GM19023 (cell line): Measurements from ENCODE around the gene PPP1R37.
"Not testable (repeated sequence)": the region's sequence is repeated elsewhere in the genome, so short reads cannot be mapped to it uniquely, and the experiment has no call there.

Experiments
- ATAC-seq: cut with Tn5 transposase; IDR thresholded peaks from one replicate; pipeline ENCODE4 v1.9.1; 2021; ENCODE audit warnings: mild to moderate bottlenecking, moderate library complexity; ENCODE audit not compliant: unreplicated experiment

Gene PPP1R37

DNA sequence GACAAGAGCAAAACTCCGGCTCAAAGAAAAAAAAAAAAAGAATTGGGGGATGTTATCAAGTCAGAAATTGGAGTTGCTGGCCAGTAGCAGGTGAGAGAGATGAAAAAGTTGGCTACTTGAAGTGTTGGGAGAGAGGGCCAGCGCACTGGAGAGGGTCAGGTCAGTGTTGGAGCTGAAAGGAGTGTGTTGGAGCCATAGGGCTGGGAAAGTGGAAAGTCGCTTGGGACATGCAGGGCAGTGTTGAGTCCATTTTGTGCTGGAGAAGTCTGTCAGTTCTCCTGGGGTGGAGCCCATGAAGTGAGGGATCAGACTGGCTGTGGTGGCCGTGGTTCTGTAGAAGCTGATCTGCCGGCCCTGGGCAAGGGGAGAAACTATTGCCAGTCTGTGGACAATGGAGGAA is 1.7 kb downstream of the PPP1R37 start:
- ATAC-seq = no peak

DNA sequence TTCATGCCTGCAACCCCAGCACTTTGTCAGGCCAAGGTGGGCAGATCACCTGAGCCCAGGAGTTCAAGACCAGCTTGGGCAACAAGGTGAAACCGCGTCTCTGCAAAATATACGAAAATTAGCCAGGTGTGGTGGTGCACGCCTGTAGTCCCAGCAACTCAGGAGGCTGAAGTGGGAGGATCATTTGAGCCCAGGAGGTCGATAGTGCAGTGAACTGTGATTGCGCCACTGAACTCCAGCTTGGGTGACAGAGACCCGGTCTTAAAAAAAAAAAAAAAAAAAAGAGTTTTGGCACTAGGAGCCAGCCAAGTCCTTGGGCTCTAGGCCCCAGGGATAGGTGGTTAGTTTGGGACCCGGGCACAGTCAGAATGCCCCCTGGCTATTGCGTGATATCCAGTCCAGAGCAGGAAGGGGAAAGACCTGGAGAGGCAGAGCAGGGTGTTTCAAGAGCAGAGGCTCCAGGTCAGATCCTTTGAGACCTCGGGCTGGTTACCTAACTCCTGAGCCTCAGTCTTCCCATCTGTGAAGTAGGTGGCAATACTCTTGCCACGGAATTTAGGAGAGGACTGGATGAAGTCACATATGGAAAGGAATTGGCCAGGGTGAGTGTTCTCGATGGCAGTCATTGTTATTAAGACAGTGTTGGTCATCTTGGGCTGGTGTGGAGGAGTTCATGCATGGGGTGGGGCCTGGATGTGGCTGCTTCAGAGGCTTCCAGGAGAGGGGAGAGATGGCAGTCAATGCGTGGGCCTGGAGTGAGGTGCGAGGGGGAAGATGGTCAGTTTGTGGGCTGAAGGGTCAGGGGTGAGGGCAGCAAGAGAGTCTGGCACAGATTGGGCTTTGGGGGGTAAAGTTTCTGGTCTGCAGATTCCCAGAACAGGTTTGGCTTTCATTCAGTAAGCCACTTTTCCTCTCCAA is 2.8 kb downstream of the PPP1R37 start:
- ATAC-seq = no peak

DNA sequence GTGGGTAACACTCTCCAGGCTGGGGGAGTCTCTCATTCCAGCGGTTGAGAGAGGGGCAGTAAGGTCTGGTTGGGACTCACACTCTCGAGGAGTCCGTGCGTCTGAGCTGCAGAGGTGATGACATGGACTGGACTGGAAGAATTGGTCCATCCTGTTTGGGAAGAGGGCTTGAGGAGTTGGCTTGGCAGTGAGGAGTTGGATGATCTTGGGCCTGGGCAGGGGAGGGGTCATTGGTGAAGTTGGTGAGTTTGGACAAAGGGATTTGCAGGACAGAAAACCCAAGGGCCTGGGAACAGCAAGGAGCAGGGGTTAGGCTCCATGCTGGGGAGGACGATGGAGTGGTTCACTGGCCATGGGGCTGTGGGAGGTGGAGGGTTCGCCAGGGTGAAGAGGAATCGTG is 3.7 kb downstream of the PPP1R37 start:
- ATAC-seq = no peak

DNA sequence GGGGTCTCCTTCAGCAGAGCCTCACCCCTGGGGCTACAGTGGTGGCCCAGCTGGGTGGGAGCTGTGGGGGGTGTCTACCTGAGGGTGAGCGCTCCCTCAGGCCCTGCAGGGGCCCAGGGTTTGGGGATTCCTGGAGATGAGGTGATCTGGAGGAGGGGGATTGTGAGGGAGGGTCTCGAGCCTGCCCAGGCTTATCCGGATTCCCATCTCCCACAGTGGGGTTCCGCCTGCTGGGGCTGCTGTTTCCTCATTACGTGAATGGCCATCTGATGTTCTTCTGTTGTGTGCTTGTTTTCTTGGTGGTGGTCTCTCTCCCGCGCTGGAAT is 4.4 kb downstream of the PPP1R37 start:
- no peak for ATAC-seq

DNA sequence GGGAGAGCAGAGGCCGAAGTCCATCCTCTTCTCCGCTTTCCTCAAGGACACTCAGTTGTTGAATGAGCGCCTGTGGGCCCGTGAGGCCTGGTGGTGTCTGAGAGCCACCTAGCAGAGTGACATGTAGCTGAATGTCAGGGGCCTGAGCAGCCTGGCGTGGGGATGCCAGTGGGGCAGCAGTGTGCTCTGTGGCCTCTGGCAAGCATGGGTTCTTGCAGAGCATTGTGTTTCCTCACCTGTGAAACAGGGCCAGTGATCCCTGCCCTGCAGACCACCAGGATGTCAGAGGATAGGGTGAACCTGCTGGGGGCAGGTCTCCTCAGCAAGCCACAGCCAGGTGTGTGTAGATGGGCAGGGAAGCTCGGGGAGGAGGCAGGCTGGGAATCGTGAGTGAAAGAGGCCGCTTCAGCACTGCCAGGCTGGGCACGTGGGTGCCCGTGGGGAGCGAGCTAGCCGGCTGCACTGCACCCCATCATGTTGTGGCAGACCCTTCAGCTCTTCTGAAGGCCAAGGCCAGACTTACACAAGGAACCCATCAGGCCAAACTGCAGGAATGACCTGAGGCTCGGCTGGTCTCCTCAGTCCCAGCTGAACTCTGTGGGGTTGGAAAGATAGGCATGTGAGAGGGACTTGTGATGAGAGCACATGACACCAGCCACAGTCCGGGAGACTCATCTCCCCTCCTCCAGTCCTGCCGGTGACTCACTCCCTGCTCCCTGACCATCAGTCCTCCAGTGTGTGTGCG is 5.0 kb downstream of the PPP1R37 start:
- no peak for ATAC-seq

DNA sequence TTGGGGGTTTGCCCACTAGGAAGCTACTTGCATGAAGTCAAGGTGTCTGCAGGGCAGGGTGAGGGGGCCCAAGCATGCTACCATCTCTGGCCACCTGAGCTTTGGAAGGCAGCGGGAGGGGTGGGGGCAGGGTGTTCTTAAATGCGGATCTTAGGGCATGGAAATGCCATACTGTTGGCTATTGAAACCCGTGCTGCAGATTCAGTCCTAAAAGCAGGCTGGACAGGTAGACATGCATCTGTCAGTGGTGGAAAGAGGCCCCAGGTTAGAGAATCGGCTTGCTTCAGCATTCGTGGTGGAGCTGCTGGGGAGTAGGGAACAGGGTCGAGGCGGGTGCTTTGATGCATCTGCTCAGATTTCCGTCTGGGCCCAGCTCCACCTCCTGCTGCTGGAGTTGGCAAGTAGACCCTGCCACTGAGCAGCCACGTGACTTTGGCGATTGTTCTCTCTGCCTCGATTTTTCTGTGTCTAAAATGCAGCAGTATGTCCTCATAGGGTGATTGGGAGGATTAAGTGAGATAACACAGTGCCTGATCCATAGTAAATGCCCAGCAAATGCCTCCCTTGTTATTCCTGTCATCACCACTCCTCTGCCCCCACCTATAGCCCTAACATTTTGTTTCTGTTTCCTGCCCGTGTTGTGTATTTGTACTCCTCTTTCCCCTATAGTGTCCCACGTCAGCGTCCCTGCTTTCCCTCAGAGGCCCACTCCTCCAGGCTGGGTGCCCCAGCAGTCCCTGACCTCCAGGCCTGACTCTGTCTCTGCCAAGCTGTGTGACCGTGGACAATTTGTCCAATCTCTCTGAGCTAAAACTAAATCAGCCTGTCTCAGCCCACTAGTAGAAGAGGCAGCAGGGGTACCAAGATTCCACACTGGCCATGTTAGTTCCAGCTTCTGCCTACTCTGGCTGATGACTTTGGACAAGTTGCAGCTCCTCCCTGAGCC is 5.8 kb downstream of the PPP1R37 start:
- no peak for ATAC-seq

DNA sequence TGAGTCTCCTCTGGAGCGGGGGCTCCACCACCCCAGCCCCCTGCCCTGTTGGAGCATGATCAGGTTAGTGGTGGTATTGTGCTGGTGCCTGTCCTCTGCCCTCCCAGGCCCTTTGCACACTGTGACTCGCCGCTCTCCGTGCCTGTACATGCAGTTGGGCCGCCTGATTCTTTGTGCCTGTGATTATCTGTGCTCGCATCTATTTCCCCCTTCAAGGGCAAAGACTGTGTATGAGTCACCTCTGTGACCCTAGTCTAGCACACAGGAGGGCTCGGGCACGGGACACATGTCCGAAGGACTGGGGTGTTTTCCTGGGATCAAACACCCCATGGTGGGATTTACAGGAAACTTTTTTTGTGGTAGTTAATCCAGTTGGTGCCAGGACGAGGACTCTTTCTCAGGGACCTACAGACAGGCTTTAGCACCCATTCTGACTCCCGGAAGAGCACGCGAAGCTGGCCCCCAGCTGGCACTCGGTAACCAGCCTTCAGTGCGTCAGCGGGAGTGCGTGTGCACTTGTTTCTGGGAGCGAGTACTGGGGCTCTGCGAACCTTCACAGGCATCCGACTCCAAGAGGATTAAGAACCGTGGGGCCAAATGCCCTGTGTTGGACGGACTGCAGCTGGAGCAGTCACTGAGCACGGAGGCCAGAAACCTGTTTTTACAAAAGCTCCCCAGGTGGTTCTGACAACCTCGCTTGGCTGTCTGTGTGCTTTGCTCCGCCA is 6.7 kb downstream of the PPP1R37 start:
- ATAC-seq = no peak

DNA sequence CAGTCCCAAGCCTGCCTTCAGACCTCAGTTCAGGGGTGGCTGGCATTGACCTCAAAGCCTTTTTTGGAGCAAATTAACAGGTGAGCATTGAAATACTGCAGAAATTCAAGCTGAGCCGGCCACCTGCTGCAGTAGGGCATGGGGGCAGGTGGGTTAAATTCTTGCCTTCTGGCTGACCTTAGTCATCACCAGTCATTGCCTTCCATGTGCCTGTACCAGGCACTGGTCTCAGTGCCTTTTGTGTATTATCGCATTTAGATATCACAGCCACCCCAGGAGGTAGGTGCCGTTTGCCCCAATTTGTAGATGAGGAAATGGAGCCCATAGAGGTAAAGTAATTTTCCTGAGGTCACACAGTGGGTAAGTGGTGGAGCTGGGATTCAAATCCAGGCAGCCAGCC is 7.2 kb downstream of the PPP1R37 start:
- ATAC-seq = no peak

DNA sequence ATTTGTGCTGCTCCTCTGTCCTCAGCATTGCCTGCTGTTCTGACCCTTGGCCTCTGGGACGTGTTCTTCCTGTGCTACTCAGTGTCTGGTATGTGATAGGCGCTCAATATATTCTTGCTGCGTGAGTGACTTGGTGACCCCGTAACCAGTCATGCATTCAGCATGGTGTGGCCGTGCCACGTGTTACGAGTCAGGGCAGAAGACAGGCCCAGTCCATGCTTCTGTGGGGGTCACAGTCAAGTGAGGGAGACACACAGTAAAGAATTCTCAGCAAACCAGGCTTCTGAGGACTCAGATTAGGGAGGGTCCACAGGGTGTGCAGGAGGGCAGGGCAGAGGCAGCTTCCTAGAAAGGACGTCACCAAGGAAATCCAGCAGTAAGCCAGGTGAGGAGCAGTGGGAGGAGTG is 7.9 kb downstream of the PPP1R37 start:
- ATAC-seq = no peak

DNA sequence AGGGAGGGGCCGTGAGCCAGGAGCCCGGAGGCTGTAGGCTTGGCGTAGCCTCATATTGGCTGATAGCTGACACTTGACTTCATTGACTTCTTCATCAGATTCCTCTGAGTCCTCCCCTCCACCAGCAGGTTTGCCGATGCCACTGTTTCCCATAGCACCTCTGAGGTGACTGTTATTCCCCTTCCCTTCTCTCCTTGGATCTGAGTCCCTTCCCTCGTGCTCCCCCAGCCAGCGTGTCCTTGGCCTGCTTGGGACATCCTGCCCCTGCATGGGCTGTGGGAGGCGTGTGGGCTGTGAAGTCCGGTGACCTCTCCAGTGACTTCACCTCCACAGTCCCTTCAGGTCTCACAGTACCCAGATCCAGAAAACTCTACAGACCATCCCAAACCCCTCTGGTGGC is 8.8 kb downstream of the PPP1R37 start:
- no peak for ATAC-seq

DNA sequence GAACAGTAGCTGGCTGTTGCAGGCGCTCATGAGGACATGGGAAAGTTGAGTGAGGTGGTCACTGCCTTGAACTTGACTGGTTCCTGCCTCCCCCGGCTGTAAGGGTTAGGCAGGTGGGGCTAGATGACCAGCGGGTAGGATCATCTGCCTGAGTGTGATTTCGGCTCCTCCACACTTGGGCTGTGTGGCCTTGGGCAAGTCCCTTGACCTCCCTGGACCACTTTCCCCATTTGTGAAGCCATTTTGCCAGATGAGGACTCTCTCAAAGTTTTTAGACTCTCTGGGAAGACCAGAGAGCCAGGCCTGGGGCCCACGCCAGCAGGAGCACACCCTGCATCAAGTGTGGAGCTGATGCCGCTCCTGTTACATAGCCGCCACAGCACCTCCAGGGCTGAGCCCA is 9.5 kb downstream of the PPP1R37 start:
- ATAC-seq = no peak

DNA sequence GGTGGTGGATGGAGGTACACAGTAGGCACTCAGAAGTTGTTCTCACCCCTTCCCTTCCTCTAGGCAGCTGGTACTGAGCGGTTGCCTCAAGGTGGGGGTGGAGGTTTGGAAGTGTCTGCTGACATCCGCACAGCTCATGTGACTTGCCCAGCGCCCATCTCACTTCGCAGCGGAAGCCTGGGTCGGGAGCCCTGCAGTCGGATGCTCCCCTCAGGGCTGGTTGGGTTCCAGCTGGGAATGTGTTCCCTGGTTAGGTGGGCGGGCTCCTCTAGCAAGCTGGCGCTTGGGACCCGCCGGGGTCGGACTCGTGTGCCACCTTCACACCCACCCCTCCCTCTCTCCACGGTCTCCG is 10.2 kb downstream of the PPP1R37 start:
- ATAC-seq = no peak

DNA sequence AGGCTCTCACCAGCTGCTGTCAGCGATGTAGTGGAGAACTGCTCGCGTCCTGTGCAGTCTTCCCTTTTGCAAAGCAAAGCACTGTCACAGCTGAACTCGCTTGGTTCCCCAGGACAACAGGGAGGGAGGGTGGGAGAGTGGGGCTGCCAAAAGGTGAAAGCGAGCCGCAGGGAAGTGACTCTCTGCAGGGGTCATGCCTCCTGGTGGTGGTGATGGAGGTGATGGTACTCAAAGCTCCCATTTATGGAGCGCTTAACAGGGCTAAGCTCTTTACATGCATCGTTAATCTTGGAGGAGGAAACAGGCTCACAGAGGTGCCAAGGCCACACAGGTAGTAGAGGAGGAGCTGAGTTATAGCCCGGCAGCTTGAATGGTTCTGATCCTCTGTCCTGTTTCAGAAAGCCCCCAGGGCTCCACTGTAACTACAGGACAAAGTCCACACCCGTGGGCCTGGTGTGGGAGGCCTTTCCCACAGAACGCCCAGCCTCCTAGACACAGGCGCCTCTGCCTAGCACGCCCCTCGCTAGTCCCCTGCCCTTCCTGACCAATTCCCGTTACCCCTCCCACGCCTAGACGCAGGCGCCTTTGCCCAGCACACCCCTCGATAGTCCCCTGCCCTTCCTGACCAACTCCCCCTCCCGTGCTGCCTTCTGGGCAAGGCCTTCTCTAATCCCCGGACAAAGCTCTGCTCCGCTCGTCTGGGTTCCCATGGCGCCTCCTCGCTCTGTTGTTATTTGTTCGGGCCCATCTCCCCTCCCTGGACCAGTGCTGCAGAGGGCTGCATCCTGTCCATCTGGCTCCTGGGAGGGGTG is 10.7 kb downstream of the PPP1R37 start:
- no peak for ATAC-seq

DNA sequence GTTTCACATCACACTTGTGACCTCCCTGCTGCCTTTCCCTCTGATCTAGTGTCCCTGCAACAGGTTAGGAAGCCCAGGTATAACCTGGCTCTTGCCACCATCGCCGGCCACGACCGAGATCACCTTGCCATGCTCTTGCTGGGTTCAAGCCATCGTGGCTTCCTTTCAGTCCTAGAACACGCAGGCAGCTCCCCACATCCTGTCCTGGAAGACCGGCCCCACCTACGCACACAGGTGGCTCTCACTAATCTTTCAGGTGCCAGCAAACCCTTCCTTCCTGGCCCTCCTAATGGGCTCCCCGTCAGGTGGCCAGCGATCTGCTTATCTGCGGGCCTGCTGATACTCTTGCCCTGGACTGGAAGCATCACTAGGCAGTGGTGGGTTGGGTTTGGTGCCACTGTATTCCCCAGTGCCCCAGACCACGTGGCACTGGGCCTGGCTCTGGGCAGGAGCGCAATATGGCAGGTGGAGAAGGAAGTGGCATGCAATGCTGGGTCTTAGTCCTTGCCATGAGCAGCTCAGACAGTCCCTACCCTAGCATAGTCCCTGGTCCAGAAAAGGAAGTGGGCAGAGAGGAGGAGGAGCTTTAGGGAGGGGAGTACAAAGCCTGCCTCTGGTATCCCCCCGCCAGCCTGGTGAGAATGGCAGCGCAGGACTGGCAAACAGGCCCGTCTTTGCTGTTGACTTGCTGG is 11.8 kb downstream of the PPP1R37 start:
- ATAC-seq = no peak

DNA sequence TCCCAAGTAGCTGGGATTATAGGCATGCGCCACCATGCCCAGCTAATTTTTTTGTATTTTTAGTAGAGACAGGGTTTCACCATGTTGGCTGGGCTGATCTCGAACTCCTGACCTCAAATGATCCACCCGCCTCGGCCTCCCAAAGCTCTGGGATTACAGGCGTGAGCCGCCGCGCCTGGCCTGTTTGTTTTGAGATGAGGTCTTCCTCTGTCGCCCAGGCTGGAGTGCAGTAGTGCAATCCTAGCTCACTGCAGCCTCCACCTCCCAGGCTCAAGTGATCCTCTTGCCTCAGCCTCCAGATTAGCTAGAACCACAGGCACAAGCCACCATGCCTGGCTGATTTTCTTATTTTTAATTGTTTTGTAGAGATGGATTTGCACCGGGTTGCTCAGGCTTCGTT is 13.4 kb downstream of the PPP1R37 start:
- not testable (repeated sequence) for ATAC-seq

DNA sequence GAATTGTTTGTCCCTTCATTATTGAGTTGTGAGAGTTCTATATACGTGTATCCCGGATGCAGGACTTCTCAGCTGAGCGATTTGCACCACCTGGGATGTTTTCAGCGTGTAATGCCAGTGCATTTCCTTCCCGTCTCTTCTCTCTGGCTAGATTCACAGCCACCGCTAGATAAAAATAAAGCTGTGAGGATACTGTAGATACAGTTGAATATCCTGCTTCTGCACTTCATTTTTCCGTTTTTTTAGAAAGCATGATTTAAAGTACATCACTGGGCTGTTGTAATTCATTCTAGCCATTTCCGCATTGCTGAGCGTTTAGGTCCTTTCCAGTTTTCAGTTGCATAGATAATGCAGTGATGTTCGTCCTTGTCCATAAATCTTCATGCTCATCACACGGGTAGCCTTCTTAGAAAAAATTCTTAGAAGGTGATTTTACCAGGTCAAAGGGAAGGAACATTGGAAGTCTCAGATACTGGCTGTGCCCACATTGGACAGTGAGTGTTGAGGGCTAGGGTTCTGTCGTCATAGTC is 14.7 kb downstream of the PPP1R37 start:
- no peak for ATAC-seq

DNA sequence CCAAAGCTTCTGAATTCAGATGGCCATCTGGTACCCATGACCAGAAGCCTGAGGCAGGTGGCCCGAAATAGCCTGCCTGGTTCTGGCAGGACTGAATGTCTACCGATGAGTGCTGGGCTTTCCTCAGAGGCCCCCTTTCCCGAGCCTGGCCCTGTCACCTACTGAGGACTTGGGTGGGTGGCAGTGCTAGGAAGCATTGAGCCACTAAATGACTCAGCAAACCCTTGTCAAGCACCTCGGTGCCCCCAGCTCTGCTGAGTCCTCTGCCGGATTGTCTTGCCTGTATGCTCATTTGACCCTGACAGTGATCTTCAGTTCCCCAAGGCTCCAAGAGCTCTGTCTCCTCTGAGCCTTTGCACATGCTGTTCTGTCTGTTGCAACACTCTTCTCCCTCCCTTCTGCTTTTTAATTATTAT is 17.9 kb downstream of the PPP1R37 start:
- ATAC-seq = no peak

DNA sequence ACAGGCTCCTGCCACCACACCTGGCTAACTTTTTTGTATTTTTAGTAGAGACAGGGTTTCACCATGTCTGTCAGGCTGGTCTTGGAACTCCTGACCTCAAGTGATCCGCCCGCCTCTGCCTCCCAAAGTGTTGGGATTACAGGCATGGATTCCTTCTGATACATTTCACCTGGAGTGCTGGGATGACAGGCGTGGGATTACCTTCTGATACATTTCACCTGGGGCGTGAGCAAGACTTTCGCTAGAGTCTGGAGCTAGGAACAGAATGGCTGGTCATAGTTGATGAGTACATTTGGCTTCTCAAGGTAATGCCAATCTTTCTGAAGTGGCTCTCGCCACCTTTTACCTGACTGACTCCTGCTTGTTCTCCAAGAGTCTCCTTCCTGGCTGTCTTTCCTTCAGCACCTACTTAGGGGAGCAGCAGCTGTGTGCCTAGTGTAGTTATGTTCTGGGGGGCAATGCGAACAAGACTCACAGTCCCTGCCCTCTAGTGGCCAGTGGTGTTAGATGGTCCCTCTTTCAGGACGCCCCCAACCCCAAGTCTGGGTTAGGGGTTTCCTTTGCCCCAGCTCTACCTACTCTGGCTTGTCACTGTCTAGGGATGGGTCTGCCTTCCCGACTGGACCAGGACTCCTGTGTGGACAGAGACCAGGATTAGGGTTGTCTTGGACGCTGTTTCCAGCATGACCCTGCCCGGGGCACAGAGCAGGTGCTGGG is 19.3 kb downstream of the PPP1R37 start:
- ATAC-seq = no peak
